COR-L47 (cell line): ENCODE results near the gene ATF2.
"Not testable (repeated sequence)": the region's sequence is repeated elsewhere in the genome, so short reads cannot be mapped to it uniquely, and the experiment has no call there.

Experiments used
- DNase-seq: peaks from one replicate; lab custom pipeline; 2025; lab: John Stamatoyannopoulos, UW

ATF2 gene

GRCh38 chr2:175097297-175097696, 70.7 kb downstream of the ATF2 start:
- DNase-seq = no peak

GRCh38 chr2:175084117-175084516, 83.9 kb downstream of the ATF2 start:
- DNase-seq = not testable (repeated sequence)

- no peak for DNase-seq
Measured at GRCh38 chr2:175080479-175080878, 87.5 kb downstream of the ATF2 start.

- DNase-seq = no peak
Measured at GRCh38 chr2:175076272-175076671, 91.7 kb downstream of the ATF2 start.

GRCh38 chr2:175074478-175074877, 93.5 kb downstream of the ATF2 start:
- DNase-seq = no peak

- DNase-seq = no peak
Measured at GRCh38 chr2:175068534-175068933, 99.5 kb downstream of the ATF2 start.

GRCh38 chr2:175066411-175066810, 101.6 kb downstream of the ATF2 start:
- DNase-seq = no peak

- DNase-seq = no peak
Measured at GRCh38 chr2:175064797-175065196, 103.2 kb downstream of the ATF2 start.

- DNase-seq = no peak
Measured at GRCh38 chr2:175063741-175064140, 104.3 kb downstream of the ATF2 start.

GRCh38 chr2:175062787-175063585, 105.0 kb downstream of the ATF2 start:
- no peak for DNase-seq

- no peak for DNase-seq
Measured at GRCh38 chr2:175057078-175057685, 110.8 kb downstream of the ATF2 start.

- no peak for DNase-seq
Measured at GRCh38 chr2:175055993-175056392, 112.0 kb downstream of the ATF2 start.

GRCh38 chr2:175054340-175054739, 113.7 kb downstream of the ATF2 start:
- no peak for DNase-seq

GRCh38 chr2:175049661-175050060, 118.3 kb downstream of the ATF2 start:
- no peak for DNase-seq

- DNase-seq = no peak
Measured at GRCh38 chr2:175048275-175048674, 119.7 kb downstream of the ATF2 start.

- DNase-seq = no peak
Measured at GRCh38 chr2:175039490-175039889, 128.5 kb downstream of the ATF2 start.

GRCh38 chr2:175039031-175039430, 129.0 kb downstream of the ATF2 start:
- DNase-seq = no peak

GRCh38 chr2:175037941-175038340, 130.1 kb downstream of the ATF2 start:
- DNase-seq = no peak

- peak; percentile 40 for DNase-seq
Measured at GRCh38 chr2:175036582-175037018, 131.4 kb downstream of the ATF2 start.

GRCh38 chr2:175035806-175036205, 132.2 kb downstream of the ATF2 start:
- DNase-seq = no peak

- no peak for DNase-seq
Measured at GRCh38 chr2:175034716-175035115, 133.3 kb downstream of the ATF2 start.

GRCh38 chr2:175030380-175031271, 137.4 kb downstream of the ATF2 start:
- DNase-seq = peak; percentile 56

- no peak for DNase-seq
Measured at GRCh38 chr2:175027755-175028154, 140.2 kb downstream of the ATF2 start.
